Bronchial epithelial cell (primary cell): Measurements from ENCODE around the gene LRRC8B. TPM values are rescaled to one million over a fixed set of nuclear protein-coding genes. Genes with fewer than 3 reads are reported as not detected.

Experiments
- DNase-seq: peaks from one replicate; pipeline ENCODE4 v3.0.0-alpha.2; 2010; ENCODE audit warnings: low read depth
- FAIRE-seq: peaks from 2 replicates; lab custom pipeline; 2011; peaks lifted over from hg19 to GRCh38; lab: Jason Lieb, UNC
- H3K27me3 ChIP-seq: 2 replicates; pipeline ENCODE4 v1.5.1; 2011; ENCODE audit warnings: low read length; ENCODE audit not compliant: control insufficient read depth, insufficient read depth
- H3K36me3 ChIP-seq: 2 replicates; pipeline ENCODE4 v1.5.1; 2011; ENCODE audit warnings: low read length; ENCODE audit not compliant: control insufficient read depth, insufficient read depth
- H3K4me3 ChIP-seq: 2 replicates; pipeline ENCODE4 v1.5.1; 2011; ENCODE audit warnings: mild to moderate bottlenecking, low read depth, low read length, control low read depth
- total RNA-seq: library from RNA; depleted of rRNA; stranded (reverse); fragments of >200 nt; gene quantifications from 2 replicates; pipeline ENCODE4 v1.2.1, GENCODE V29; 2014
- TF ChIP-seq, protein P1 (sequence below): IDR thresholded peaks from 2 replicates; pipeline ENCODE4 v1.5.1; 2011; ENCODE audit warnings: mild to moderate bottlenecking, moderate library complexity, low read length, control low read depth, inconsistent platforms; ENCODE audit not compliant: insufficient read depth, severe bottlenecking

Gene LRRC8B
- total RNA-seq, 1 donor from 2014 or later, result 7.6 TPM

DNA sequence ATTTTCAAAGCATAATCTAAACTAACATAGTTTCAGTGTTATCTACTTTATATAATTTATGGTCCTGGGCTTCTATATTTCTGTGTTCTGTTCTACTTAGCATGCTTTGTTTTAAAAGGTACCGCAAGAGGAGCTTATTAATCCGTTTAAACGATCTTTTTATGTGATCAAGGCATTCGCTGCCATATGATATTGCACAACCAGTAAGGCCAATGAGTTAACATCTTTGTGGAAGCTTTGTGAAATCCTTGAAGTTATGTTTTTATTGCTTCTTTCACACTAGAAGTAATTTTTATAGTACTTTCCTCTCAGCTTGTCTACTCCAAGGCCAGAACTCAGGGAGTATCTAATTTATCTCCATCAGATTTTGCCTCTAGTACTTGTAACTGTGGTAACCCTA, 117.2 kb downstream of the LRRC8B start:
- TF ChIP-seq, protein P1, sequence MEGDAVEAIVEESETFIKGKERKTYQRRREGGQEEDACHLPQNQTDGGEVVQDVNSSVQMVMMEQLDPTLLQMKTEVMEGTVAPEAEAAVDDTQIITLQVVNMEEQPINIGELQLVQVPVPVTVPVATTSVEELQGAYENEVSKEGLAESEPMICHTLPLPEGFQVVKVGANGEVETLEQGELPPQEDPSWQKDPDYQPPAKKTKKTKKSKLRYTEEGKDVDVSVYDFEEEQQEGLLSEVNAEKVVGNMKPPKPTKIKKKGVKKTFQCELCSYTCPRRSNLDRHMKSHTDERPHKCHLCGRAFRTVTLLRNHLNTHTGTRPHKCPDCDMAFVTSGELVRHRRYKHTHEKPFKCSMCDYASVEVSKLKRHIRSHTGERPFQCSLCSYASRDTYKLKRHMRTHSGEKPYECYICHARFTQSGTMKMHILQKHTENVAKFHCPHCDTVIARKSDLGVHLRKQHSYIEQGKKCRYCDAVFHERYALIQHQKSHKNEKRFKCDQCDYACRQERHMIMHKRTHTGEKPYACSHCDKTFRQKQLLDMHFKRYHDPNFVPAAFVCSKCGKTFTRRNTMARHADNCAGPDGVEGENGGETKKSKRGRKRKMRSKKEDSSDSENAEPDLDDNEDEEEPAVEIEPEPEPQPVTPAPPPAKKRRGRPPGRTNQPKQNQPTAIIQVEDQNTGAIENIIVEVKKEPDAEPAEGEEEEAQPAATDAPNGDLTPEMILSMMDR, result no peak
- DNase-seq (no peak), FAIRE-seq (no peak)
- H3K4me3 ChIP-seq, result no peak overlapping the region
- H3K36me3 ChIP-seq, result peaks cover 1% of the 10 kb centered on the region
- H3K27me3 ChIP-seq, result no peaks in the 10 kb centered on the region

DNA sequence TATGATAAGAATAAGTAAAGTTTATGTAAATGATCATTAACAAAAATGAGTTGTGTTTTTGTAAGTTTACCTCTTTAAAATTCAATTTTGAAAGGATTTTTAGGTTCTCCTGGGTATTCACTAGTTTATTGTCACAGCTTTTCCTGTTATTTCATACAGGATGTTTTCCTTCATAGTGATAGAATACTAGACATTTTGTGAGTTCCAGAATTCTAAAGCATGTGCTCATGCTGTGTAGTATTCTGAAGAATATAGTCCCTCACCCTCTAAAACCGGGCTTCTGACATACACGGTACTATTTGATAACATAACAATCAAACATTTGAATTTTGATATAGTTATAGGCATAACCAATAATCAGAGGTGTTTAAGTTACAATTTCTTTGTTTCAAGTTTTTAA, 118.9 kb downstream of the LRRC8B start:
- no peaks in the 10 kb centered on the region for H3K27me3 ChIP-seq
- DNase-seq (no peak), FAIRE-seq (no peak)
- H3K4me3 ChIP-seq, result no peak overlapping the region
- TF ChIP-seq, protein P1, result no peak
- H3K36me3 ChIP-seq, result peaks cover 1% of the 10 kb centered on the region

DNA sequence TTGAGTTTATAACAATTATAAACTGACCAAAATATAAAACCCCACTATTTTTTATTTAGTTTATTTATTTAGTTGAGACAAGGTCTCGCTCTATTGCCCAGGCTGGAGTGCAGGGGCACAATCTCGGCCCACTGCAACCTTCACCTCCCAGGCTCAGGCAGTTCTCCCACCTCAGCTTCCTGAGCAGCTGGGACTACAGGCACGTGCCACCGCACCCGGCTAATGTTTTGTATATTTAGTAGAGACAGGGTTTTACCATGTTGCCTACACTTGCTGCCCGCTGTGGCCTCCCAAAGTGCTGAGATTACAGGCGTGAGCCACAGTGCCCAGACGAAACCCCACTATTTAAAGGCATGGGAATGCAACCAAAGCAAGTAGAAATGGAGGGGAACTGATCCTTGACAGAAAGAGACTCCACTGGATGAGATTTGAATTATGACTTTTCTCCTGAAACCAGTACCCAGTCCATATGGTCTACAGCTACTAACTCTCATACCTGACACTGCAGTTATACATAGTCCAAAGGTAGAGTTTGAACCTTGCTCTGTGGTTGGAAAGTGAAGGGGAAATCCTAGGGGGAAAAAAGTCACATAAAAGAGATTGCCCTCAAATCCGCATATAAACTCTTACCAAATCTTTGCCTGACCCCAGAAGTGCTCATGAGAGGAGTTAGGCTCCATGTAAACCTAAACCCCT, 119.6 kb downstream of the LRRC8B start:
- Histone ChIP-seq H3K4me3 (no peak overlapping the region), H3K36me3 (peaks cover 1% of the 10 kb centered on the region), H3K27me3 (no peaks in the 10 kb centered on the region)
- FAIRE-seq (no peak), DNase-seq (no peak)
- TF ChIP-seq, protein P1, result no peak

DNA sequence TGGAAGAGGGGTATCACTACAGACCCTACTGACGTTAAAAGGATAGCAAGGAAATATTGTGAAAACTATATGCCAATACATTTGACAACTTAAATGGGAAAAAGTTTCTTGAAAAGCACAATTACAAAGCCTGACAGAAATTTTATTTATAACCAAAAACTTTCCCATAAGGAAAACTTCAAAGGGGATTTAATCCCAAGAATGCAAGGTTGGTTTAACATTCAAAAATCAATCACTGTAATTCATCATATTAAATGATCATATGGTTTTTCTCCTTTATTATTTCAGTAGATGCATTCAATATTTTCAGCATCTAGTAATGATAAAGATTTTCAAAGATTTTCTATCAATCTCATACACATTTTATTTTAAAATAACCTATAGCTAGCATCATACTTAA, 121.6 kb downstream of the LRRC8B start:
- no peak for DNase-seq
- TF ChIP-seq, protein P1, result no peak
- peaks cover 3% of the 10 kb centered on the region for H3K36me3 ChIP-seq
- no peak overlapping the region for H3K4me3 ChIP-seq
- no peaks in the 10 kb centered on the region for H3K27me3 ChIP-seq
- FAIRE-seq, result no peak

Other genes with a start within 250 kb of the LRRC8B start
- gene GBP6, start 160.8 kb upstream of the LRRC8B start, total RNA-seq, result 12.4 and 67.2 TPM in 2 replicates
- 5.5 and 8.8 TPM in 2 replicates for gene LRRC8C, start 108.3 kb downstream of the LRRC8B start, total RNA-seq